HAP-1 (cell line): ENCODE data around the gene HSD11B1.

Source experiments
- DNase-seq, 2 experiments: peaks; one replicate each; pipeline ENCODE4 v3.0.0-alpha.2; 2016 to 2020; ENCODE audit warnings: low spot score in 2 of 2
- H3K27me3 ChIP-seq: fragments of 250-450 bp; sonication (Bioruptor Pico); 2 replicates; pipeline ENCODE4 v1.5.1; 2020; ENCODE audit warnings: low read depth, mild to moderate bottlenecking, moderate library complexity
- H3K36me3 ChIP-seq: fragments of 250-450 bp; sonication (Bioruptor Pico); replicated peaks from 2 replicates; pipeline ENCODE4 v1.5.1; 2020; ENCODE audit warnings: mild to moderate bottlenecking
- H3K4me1 ChIP-seq: fragments of 250-450 bp; sonication (Bioruptor Pico); 2 replicates; pipeline ENCODE4 v1.5.1; 2020; ENCODE audit warnings: mild to moderate bottlenecking
- H3K4me3 ChIP-seq: fragments of 250-450 bp; sonication (Bioruptor Pico); 2 replicates; pipeline ENCODE4 v1.5.1; 2020; ENCODE audit warnings: mild to moderate bottlenecking, moderate library complexity
- H3K9me3 ChIP-seq: fragments of 250-450 bp; sonication (Bioruptor Pico); 2 replicates; pipeline ENCODE4 v1.5.1; 2020; ENCODE audit warnings: mild to moderate bottlenecking, moderate library complexity
- in situ Hi-C: fragments of 300-500 bp; cut with MboI; formaldehyde crosslinking; loops from 3 replicates; pipeline ENCODE4 v1.14.3; 2020; ENCODE audit warnings: low sequenced_read_pairs, inconsistent platforms, mixed read lengths

HSD11B1 gene

GRCh38 chr1:209759829-209760359 is 55.2 kb downstream of the HSD11B1 start:
- H3K4me3 ChIP-seq = no peak overlapping the region
- no peak for DNase-seq
- no peaks in the 10 kb centered on the region for H3K27me3 ChIP-seq
- in situ Hi-C loops = no loop called here
- no peaks in the 10 kb centered on the region for H3K9me3 ChIP-seq
- no peaks in the 10 kb centered on the region for H3K36me3 ChIP-seq
- H3K4me1 ChIP-seq = no peaks in the 10 kb centered on the region

GRCh38 chr1:209761011-209761635 is 56.5 kb downstream of the HSD11B1 start:
- in situ Hi-C loops = no loop called here
- Histone ChIP-seq H3K4me1 (no peaks in the 10 kb centered on the region), H3K36me3 (no peaks in the 10 kb centered on the region), H3K4me3 (no peak overlapping the region), H3K27me3 (no peaks in the 10 kb centered on the region), H3K9me3 (no peaks in the 10 kb centered on the region)
- DNase-seq = no peak

- H3K9me3 ChIP-seq = no peaks in the 10 kb centered on the region
- no peak overlapping the region for H3K4me3 ChIP-seq
- in situ Hi-C loops = no loop called here
- no peak for DNase-seq
- H3K4me1 ChIP-seq = no peaks in the 10 kb centered on the region
- no peaks in the 10 kb centered on the region for H3K27me3 ChIP-seq
- no peaks in the 10 kb centered on the region for H3K36me3 ChIP-seq
Observed at GRCh38 chr1:209766051-209766450, 61.4 kb downstream of the HSD11B1 start.

- Histone ChIP-seq H3K4me3 (no peak overlapping the region), H3K4me1 (no peaks in the 10 kb centered on the region), H3K27me3 (no peaks in the 10 kb centered on the region), H3K36me3 (no peaks in the 10 kb centered on the region), H3K9me3 (no peaks in the 10 kb centered on the region)
- no peak for DNase-seq
- in situ Hi-C loops = no loop called here
Observed at GRCh38 chr1:209767096-209767495, 62.5 kb downstream of the HSD11B1 start.

- Histone ChIP-seq H3K36me3 (no peaks in the 10 kb centered on the region), H3K4me3 (no peak overlapping the region), H3K27me3 (no peaks in the 10 kb centered on the region), H3K4me1 (no peaks in the 10 kb centered on the region), H3K9me3 (no peaks in the 10 kb centered on the region)
- in situ Hi-C loops = no loop called here
- DNase-seq = no peak
Observed at GRCh38 chr1:209767706-209768105, 63.1 kb downstream of the HSD11B1 start.

GRCh38 chr1:209768354-209768774 is 63.7 kb downstream of the HSD11B1 start:
- Histone ChIP-seq H3K4me3 (no peak overlapping the region), H3K9me3 (no peaks in the 10 kb centered on the region), H3K36me3 (no peaks in the 10 kb centered on the region), H3K27me3 (no peaks in the 10 kb centered on the region), H3K4me1 (no peaks in the 10 kb centered on the region)
- in situ Hi-C loops = no loop called here
- no peak for DNase-seq

- H3K9me3 ChIP-seq = no peaks in the 10 kb centered on the region
- no peak for DNase-seq
- H3K4me3 ChIP-seq = no peak overlapping the region
- in situ Hi-C loops = no loop called here
- H3K27me3 ChIP-seq = no peaks in the 10 kb centered on the region
- H3K4me1 ChIP-seq = no peaks in the 10 kb centered on the region
- H3K36me3 ChIP-seq = no peaks in the 10 kb centered on the region
Observed at GRCh38 chr1:209769171-209769904, 64.7 kb downstream of the HSD11B1 start.

- no peaks in the 10 kb centered on the region for H3K36me3 ChIP-seq
- H3K4me1 ChIP-seq = no peaks in the 10 kb centered on the region
- in situ Hi-C loops = no loop called here
- no peaks in the 10 kb centered on the region for H3K9me3 ChIP-seq
- no peaks in the 10 kb centered on the region for H3K27me3 ChIP-seq
- DNase-seq = no peak
- no peak overlapping the region for H3K4me3 ChIP-seq
Observed at GRCh38 chr1:209769971-209770370, 65.3 kb downstream of the HSD11B1 start.

- H3K4me1 ChIP-seq = no peaks in the 10 kb centered on the region
- H3K36me3 ChIP-seq = no peaks in the 10 kb centered on the region
- in situ Hi-C loops = no loop called here
Observed at GRCh38 chr1:209770636-209771415, 66.2 kb downstream of the HSD11B1 start.

GRCh38 chr1:209772126-209772525 is 67.5 kb downstream of the HSD11B1 start:
- in situ Hi-C loops = no loop called here
- H3K27me3 ChIP-seq = no peaks in the 10 kb centered on the region
- no peak overlapping the region for H3K4me3 ChIP-seq
- DNase-seq = no peak
- no peaks in the 10 kb centered on the region for H3K36me3 ChIP-seq
- no peaks in the 10 kb centered on the region for H3K9me3 ChIP-seq
- no peaks in the 10 kb centered on the region for H3K4me1 ChIP-seq

More at GRCh38 chr1:209770636-209771415, 66.2 kb downstream of the HSD11B1 start:
- DNase-seq = no peak
- Histone ChIP-seq H3K9me3 (no peaks in the 10 kb centered on the region), H3K4me3 (no peak overlapping the region), H3K27me3 (no peaks in the 10 kb centered on the region)

- no peaks in the 10 kb centered on the region for H3K36me3 ChIP-seq
- H3K4me3 ChIP-seq = no peak overlapping the region
- no peaks in the 10 kb centered on the region for H3K9me3 ChIP-seq
- in situ Hi-C loops = no loop called here
- DNase-seq = no peak
- no peaks in the 10 kb centered on the region for H3K4me1 ChIP-seq
- H3K27me3 ChIP-seq = no peaks in the 10 kb centered on the region
Observed at GRCh38 chr1:209774592-209774991, 69.9 kb downstream of the HSD11B1 start.

GRCh38 chr1:209775678-209776077 is 71.0 kb downstream of the HSD11B1 start:
- H3K36me3 ChIP-seq = no peaks in the 10 kb centered on the region
- H3K4me1 ChIP-seq = no peaks in the 10 kb centered on the region
- no peaks in the 10 kb centered on the region for H3K27me3 ChIP-seq
- no peak overlapping the region for H3K4me3 ChIP-seq
- no peak for DNase-seq
- no peaks in the 10 kb centered on the region for H3K9me3 ChIP-seq
- in situ Hi-C loops = no loop called here

- in situ Hi-C loops = no loop called here
- H3K27me3 ChIP-seq = no peaks in the 10 kb centered on the region
- no peaks in the 10 kb centered on the region for H3K9me3 ChIP-seq
- H3K4me1 ChIP-seq = no peaks in the 10 kb centered on the region
- no peaks in the 10 kb centered on the region for H3K36me3 ChIP-seq
- DNase-seq = no peak
- no peak overlapping the region for H3K4me3 ChIP-seq
Observed at GRCh38 chr1:209777587-209777986, 72.9 kb downstream of the HSD11B1 start.

GRCh38 chr1:209778102-209778501 is 73.5 kb downstream of the HSD11B1 start:
- H3K4me1 ChIP-seq = no peaks in the 10 kb centered on the region
- H3K36me3 ChIP-seq = no peaks in the 10 kb centered on the region
- DNase-seq = no peak
- no peak overlapping the region for H3K4me3 ChIP-seq
- no peaks in the 10 kb centered on the region for H3K27me3 ChIP-seq
- in situ Hi-C loops = no loop called here
- no peaks in the 10 kb centered on the region for H3K9me3 ChIP-seq
